HEK293T (cell line): ENCODE data around the gene STT3B.

Source experiments
- ARNT ChIP-seq: fragments of 450-650 bp; IDR thresholded peaks from 2 replicates; pipeline ENCODE4 v1.6.1; 2017; ENCODE audit warnings: mild to moderate bottlenecking
- BHLHE40 ChIP-seq: fragments of 450-650 bp; IDR thresholded peaks from 2 replicates; pipeline ENCODE4 v1.6.1; 2016; ENCODE audit warnings: mild to moderate bottlenecking, moderate library complexity, borderline replicate concordance
- ELF4 ChIP-seq: fragments of 450-650 bp; IDR thresholded peaks from 2 replicates; pipeline ENCODE4 v1.6.1; 2017; ENCODE audit warnings: antibody characterized with exemption
- FOXA1 ChIP-seq: fragments of 450-650 bp; IDR thresholded peaks from 2 replicates; pipeline ENCODE4 v1.6.1; 2016; ENCODE audit warnings: mild to moderate bottlenecking
- FOXK2 ChIP-seq: fragments of 450-650 bp; IDR thresholded peaks from 2 replicates; pipeline ENCODE4 v1.6.1; 2016; ENCODE audit warnings: mild to moderate bottlenecking
- FOXM1 ChIP-seq: fragments of 450-650 bp; IDR thresholded peaks from 2 replicates; pipeline ENCODE4 v1.6.1; 2017; ENCODE audit warnings: mild to moderate bottlenecking, borderline replicate concordance
- LEF1 ChIP-seq: fragments of 450-650 bp; IDR thresholded peaks from 2 replicates; pipeline ENCODE4 v1.6.1; 2017; ENCODE audit warnings: mild to moderate bottlenecking, borderline replicate concordance
- NFRKB ChIP-seq: fragments of 450-650 bp; IDR thresholded peaks from 2 replicates; pipeline ENCODE4 v1.6.1; 2016; ENCODE audit warnings: mild to moderate bottlenecking, moderate library complexity
- SP1 ChIP-seq: fragments of 450-650 bp; IDR thresholded peaks from 2 replicates; pipeline ENCODE4 v1.6.1; 2017
- SUZ12 ChIP-seq: fragments of 450-650 bp; IDR thresholded peaks from 2 replicates; pipeline ENCODE4 v1.6.1; 2016; ENCODE audit warnings: mild to moderate bottlenecking
- TARDBP ChIP-seq: fragments of 450-650 bp; IDR thresholded peaks from 2 replicates; pipeline ENCODE4 v1.6.1; 2016
- ZNF384 ChIP-seq: fragments of 450-650 bp; IDR thresholded peaks from 2 replicates; pipeline ENCODE4 v1.6.1; 2016
- TF ChIP-seq, protein P1 (sequence below): fragments of 450-650 bp; IDR thresholded peaks from 2 replicates; pipeline ENCODE4 v1.6.1; 2016

DNA sequence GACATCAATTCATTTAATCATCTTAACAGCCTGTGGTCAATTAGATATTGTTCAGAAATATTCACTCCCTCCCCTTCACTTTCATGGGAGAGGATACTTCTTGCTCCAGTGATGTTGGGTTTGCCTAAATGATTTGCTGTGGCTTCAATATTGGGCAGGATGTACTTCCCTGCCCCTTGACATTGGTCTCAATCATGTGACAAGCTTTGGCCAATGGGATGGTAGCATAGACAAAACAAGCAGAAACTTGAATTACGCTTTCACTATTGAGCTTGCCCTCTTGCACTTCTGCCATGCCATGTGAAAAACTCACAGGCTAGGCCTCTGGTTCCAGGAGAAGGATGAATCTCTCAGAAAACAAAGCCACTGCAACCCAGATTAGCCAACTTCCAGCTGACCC is 42.2 kb upstream of the STT3B start:
- no peak for TF ChIP-seq FOXM1
- TF ChIP-seq NFRKB, result no peak
- no peak for TF ChIP-seq BHLHE40
- no peak for TF ChIP-seq ELF4
- TF ChIP-seq LEF1, result no peak
- no peak for TF ChIP-seq SUZ12
- TF ChIP-seq, protein P1, sequence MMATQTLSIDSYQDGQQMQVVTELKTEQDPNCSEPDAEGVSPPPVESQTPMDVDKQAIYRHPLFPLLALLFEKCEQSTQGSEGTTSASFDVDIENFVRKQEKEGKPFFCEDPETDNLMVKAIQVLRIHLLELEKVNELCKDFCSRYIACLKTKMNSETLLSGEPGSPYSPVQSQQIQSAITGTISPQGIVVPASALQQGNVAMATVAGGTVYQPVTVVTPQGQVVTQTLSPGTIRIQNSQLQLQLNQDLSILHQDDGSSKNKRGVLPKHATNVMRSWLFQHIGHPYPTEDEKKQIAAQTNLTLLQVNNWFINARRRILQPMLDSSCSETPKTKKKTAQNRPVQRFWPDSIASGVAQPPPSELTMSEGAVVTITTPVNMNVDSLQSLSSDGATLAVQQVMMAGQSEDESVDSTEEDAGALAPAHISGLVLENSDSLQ, result no peak
- TF ChIP-seq FOXK2, result no peak
- no peak for TF ChIP-seq FOXA1
- no peak for TF ChIP-seq TARDBP
- no peak for TF ChIP-seq ARNT
- TF ChIP-seq SP1, result no peak
- no peak for TF ChIP-seq ZNF384
